Mesothelial cell of epicardium (in vitro differentiated cells): ENCODE results near the gene TRANK1. TPM values are rescaled to one million over a fixed set of nuclear protein-coding genes. Genes with fewer than 3 reads are reported as not detected.

Source experiments
- DNase-seq, 2 experiments: peaks; one replicate each; pipeline ENCODE4 v3.0.0; 2021; ENCODE audit warnings: low spot score in 2 of 2; ENCODE audit not compliant: unreplicated experiment in 2 of 2
- H3K27ac Mint-ChIP-seq: 2 replicates; pipeline ENCODE4 v1.8.0; 2021; ENCODE audit warnings: mixed read lengths
- H3K27me3 Mint-ChIP-seq: 2 replicates; pipeline ENCODE4 v1.8.0; 2021; ENCODE audit warnings: low read depth, mixed read lengths
- H3K36me3 Mint-ChIP-seq: 2 replicates; pipeline ENCODE4 v1.8.0; 2021; ENCODE audit warnings: mixed read lengths
- H3K4me1 Mint-ChIP-seq: 2 replicates; pipeline ENCODE4 v1.8.0; 2021; ENCODE audit warnings: mixed read lengths
- H3K4me3 Mint-ChIP-seq: 2 replicates; pipeline ENCODE4 v1.8.0; 2021; ENCODE audit warnings: mild to moderate bottlenecking, moderate library complexity, mixed read lengths
- H3K9me3 Mint-ChIP-seq: 2 replicates; pipeline ENCODE4 v1.8.0; 2021; ENCODE audit warnings: mixed read lengths
- CTCF ChIP-seq: fragments of 200-600 bp; sonication (generic); IDR thresholded peaks from one replicate; pipeline ENCODE4 v1.5.0; 2021; ENCODE audit warnings: antibody characterized with exemption; ENCODE audit not compliant: unreplicated experiment
- total RNA-seq: library from RNA; stranded (reverse); gene quantifications from 3 replicates; pipeline ENCODE4 v1.2.1, GENCODE V29; 2021

TRANK1 gene
- total RNA-seq, 1 donor from 2014 or later: 76.8 TPM

GRCh38 chr3:36842275-36842674, 102.6 kb downstream of the TRANK1 start:
- no peak for TF ChIP-seq CTCF
- Mint-ChIP-seq H3K4me1 (no peaks in the 10 kb centered on the region), H3K27ac (no peak overlapping the region), H3K9me3 (peaks cover 24% of the 10 kb centered on the region), H3K4me3 (no peak overlapping the region), H3K36me3 (peaks cover 77% of the 10 kb centered on the region), H3K27me3 (no peaks in the 10 kb centered on the region)
- no peak for DNase-seq

- Mint-ChIP-seq H3K9me3 (peaks cover 24% of the 10 kb centered on the region), H3K4me1 (peaks cover 2% of the 10 kb centered on the region), H3K27ac (no peak overlapping the region), H3K27me3 (no peaks in the 10 kb centered on the region), H3K36me3 (peaks cover 71% of the 10 kb centered on the region), H3K4me3 (no peak overlapping the region)
- TF ChIP-seq CTCF: no peak
- no peak for DNase-seq
These were observed 104.4 kb downstream of the TRANK1 start for GRCh38 chr3:36840453-36840921.

- no peak for DNase-seq
- Mint-ChIP-seq H3K4me1 (peaks cover 2% of the 10 kb centered on the region), H3K27me3 (no peaks in the 10 kb centered on the region), H3K4me3 (no peak overlapping the region), H3K9me3 (peaks cover 13% of the 10 kb centered on the region), H3K27ac (no peak overlapping the region), H3K36me3 (peaks cover 71% of the 10 kb centered on the region)
- TF ChIP-seq CTCF: no peak
These were observed 107.8 kb downstream of the TRANK1 start for GRCh38 chr3:36837089-36837488.

- H3K4me3 Mint-ChIP-seq: no peak overlapping the region
- H3K27ac Mint-ChIP-seq: no peak overlapping the region
- no peak for DNase-seq
- H3K4me1 Mint-ChIP-seq: peaks cover 2% of the 10 kb centered on the region
- no peak for TF ChIP-seq CTCF
- no peaks in the 10 kb centered on the region for H3K9me3 Mint-ChIP-seq
- no peaks in the 10 kb centered on the region for H3K27me3 Mint-ChIP-seq
- H3K36me3 Mint-ChIP-seq: peaks cover 60% of the 10 kb centered on the region
These were observed 111.6 kb downstream of the TRANK1 start for GRCh38 chr3:36833160-36833814.

GRCh38 chr3:36832406-36832805, 112.4 kb downstream of the TRANK1 start:
- Mint-ChIP-seq H3K27me3 (no peaks in the 10 kb centered on the region), H3K36me3 (peaks cover 61% of the 10 kb centered on the region), H3K4me1 (peaks cover 2% of the 10 kb centered on the region), H3K9me3 (no peaks in the 10 kb centered on the region), H3K27ac (no peak overlapping the region), H3K4me3 (no peak overlapping the region)
- DNase-seq: no peak
- no peak for TF ChIP-seq CTCF
